ENCODE results near the gene SLX9. TPM values are rescaled to one million over a fixed set of nuclear protein-coding genes. Genes with fewer than 3 reads are reported as not detected.

The SLX9 gene
- total RNA-seq, 1 experiment from 2014 or later = 74.3 TPM

GRCh38 chr21:44990921-44991320 lies 51.1 kb downstream of the SLX9 start:
- no peaks in the 10 kb centered on the region for H3K4me1 Mint-ChIP-seq
- no peak overlapping the region for H3T11ph ChIP-seq (ENCODE audit: low read length)
- DNase-seq = no peak
- H2BK15ac ChIP-seq (ENCODE audit: low read depth, low read length) = no peak overlapping the region
- WGBS (ENCODE audit: extremely low coverage, insufficient read length, low lambda C conversion rate) = no CpG with 5 or more reads among the region's 13 CpGs
- H3K36me3 Mint-ChIP-seq (ENCODE audit: insufficient read depth in 1 of 3, low read depth in 3 of 3) = no peaks in the 10 kb centered on the region; a peak in 1 of 7 replicates
- no peak overlapping the region for H3K9ac ChIP-seq (ENCODE audit: extremely low read depth, insufficient read length, low read length)
- H3K18ac ChIP-seq (ENCODE audit: insufficient read length, low read depth, low read length) = no peak overlapping the region
- H3K79me1 ChIP-seq (ENCODE audit: insufficient read depth, low read depth, low read length, poor library complexity, severe bottlenecking) = no peaks in the 10 kb centered on the region
- no peaks in the 10 kb centered on the region for H4K20me1 ChIP-seq (ENCODE audit: control insufficient read depth, insufficient read depth, insufficient read length)
- H2AFZ ChIP-seq (ENCODE audit: low read length) = no peak overlapping the region
- H4K5ac ChIP-seq (ENCODE audit: insufficient read length, low read depth, low read length) = no peak overlapping the region
- H4K91ac ChIP-seq (ENCODE audit: insufficient read length, low read depth, low read length) = no peak overlapping the region
- H3K27me3 Mint-ChIP-seq (ENCODE audit: low read depth) = no peaks in the 10 kb centered on the region; the same call in 1 of the 2 replicates
- no peak overlapping the region for H2BK120ac ChIP-seq (ENCODE audit: low read depth, low read length, poor library complexity, severe bottlenecking)
- no peak overlapping the region for H3K14ac ChIP-seq (ENCODE audit: insufficient read depth, low read length)
- no peak overlapping the region for H2BK12ac ChIP-seq (ENCODE audit: insufficient read length, low read depth, low read length)
- H2BK5ac ChIP-seq (ENCODE audit: insufficient read length, low read length) = no peak overlapping the region
- no peaks in the 10 kb centered on the region for H3K27me3 ChIP-seq (ENCODE audit: insufficient read depth, low read length)
- no peak for TF ChIP-seq CTCF (conservative IDR thresholded peaks at IDR 0.05)
- no peaks in the 10 kb centered on the region for H3K9me3 Mint-ChIP-seq
- H3K4me2 ChIP-seq (ENCODE audit: insufficient read depth, insufficient read length, low read length) = no peak overlapping the region
- H3K27ac ChIP-seq (ENCODE audit: insufficient read length, low read depth, low read length) = no peak overlapping the region
- H4K8ac ChIP-seq (replicated peaks; ENCODE audit: insufficient read length, low read depth, low read length) = no peak overlapping the region
- no peaks in the 10 kb centered on the region for H3K9me3 ChIP-seq (ENCODE audit: control insufficient read depth, low read depth, low read length)
- no peak overlapping the region for H3K4ac ChIP-seq (ENCODE audit: low read depth, low read length)
- no peaks in the 10 kb centered on the region for H3K23me2 ChIP-seq (ENCODE audit: insufficient read length, low read depth, low read length, poor library complexity, severe bottlenecking)
- no peaks in the 10 kb centered on the region for H3K4me1 ChIP-seq (ENCODE audit: insufficient read depth, low read length)
- H3K4me3 Mint-ChIP-seq = no peak overlapping the region
- no peaks in the 10 kb centered on the region for H3K79me2 ChIP-seq (ENCODE audit: insufficient read depth, low read length)
- no peak overlapping the region for H2BK20ac ChIP-seq (ENCODE audit: low read depth, low read length, poor library complexity, severe bottlenecking)
- H2AK5ac ChIP-seq (ENCODE audit: insufficient read length, low read length) = no peak overlapping the region
- H3K56ac ChIP-seq (ENCODE audit: insufficient read length, low read depth, low read length) = no peak overlapping the region
- no peak overlapping the region for H3K27ac Mint-ChIP-seq
- H3K23ac ChIP-seq (ENCODE audit: insufficient read length, low read depth, low read length) = no peak overlapping the region
